Measurements from ENCODE around the gene FCRL1. TPM values are rescaled to one million over a fixed set of nuclear protein-coding genes. Genes with fewer than 3 reads are reported as not detected.

The FCRL1 gene
- total RNA-seq, 2 experiments from 2014 or later = 62.8 to 72.6 TPM

- Histone ChIP-seq H3K9me3 (ENCODE audit: low read length) (no peaks in the 10 kb centered on the region), H2AFZ (ENCODE audit: low read length) (peak overlapping the region; percentile 86), H3K9me2 (ENCODE audit: insufficient read depth, low read length) (no peaks in the 10 kb centered on the region), H3K36me3 (ENCODE audit: insufficient read depth, low read length) (no peaks in the 10 kb centered on the region), H3K4me3 (ENCODE audit: low read depth, low read length, poor library complexity, severe bottlenecking) (no peak overlapping the region), H3K4me1 (ENCODE audit: insufficient read depth, low read length, poor library complexity, severe bottlenecking) (peaks cover 37% of the 10 kb centered on the region), H3K4me2 (ENCODE audit: low read length) (no peak overlapping the region), H3K27ac (ENCODE audit: low read depth, low read length, poor library complexity, severe bottlenecking) (no peak overlapping the region), H4K20me1 (ENCODE audit: insufficient read depth, low read length) (no peaks in the 10 kb centered on the region), H3K79me2 (ENCODE audit: insufficient read depth, low read depth, low read length) (no peaks in the 10 kb centered on the region)
- TF ChIP-seq EZH2phosphoT487 (IDR thresholded peaks at IDR 0.05; ENCODE audit: borderline replicate concordance, low read depth, low read length) (no peak), CTCF (conservative IDR thresholded peaks at IDR 0.05; ENCODE audit: low read length) (no peak)
- peak; percentile 43 for DNase-seq (ENCODE audit: low spot score)
- ChIA-PET CTCF (ENCODE audit: unreplicated experiment) (no interaction called here), POLR2A (interaction anchor here (0.6 to 2.2 kb wide), 4 partner anchors 10 to 70 kb away, joined by 3 to 20 read pairs (median 3); no protein-coding TSS in a partner anchor)
- intact Hi-C loops (cut with micrococcal nuclease; ENCODE audit: unreplicated experiment) = no loop called here
- BruUV-seq (replicated peaks) = no TSS peak
Observed at GRCh38 chr1:157838966-157839365, 19.0 kb upstream of the FCRL1 start.

GRCh38 chr1:157834430-157834829, 14.5 kb upstream of the FCRL1 start:
- Histone ChIP-seq H3K4me3 (ENCODE audit: low read depth, low read length, poor library complexity, severe bottlenecking) (no peak overlapping the region), H4K20me1 (ENCODE audit: insufficient read depth, low read length) (no peaks in the 10 kb centered on the region), H2AFZ (ENCODE audit: low read length) (no peak overlapping the region), H3K4me1 (ENCODE audit: insufficient read depth, low read length, poor library complexity, severe bottlenecking) (peaks cover 38% of the 10 kb centered on the region), H3K79me2 (ENCODE audit: insufficient read depth, low read depth, low read length) (no peaks in the 10 kb centered on the region), H3K9me2 (ENCODE audit: insufficient read depth, low read length) (no peaks in the 10 kb centered on the region), H3K9me3 (ENCODE audit: low read length) (no peaks in the 10 kb centered on the region), H3K27ac (ENCODE audit: low read depth, low read length, poor library complexity, severe bottlenecking) (no peak overlapping the region), H3K36me3 (ENCODE audit: insufficient read depth, low read length) (no peaks in the 10 kb centered on the region), H3K4me2 (ENCODE audit: low read length) (no peak overlapping the region)
- DNase-seq (ENCODE audit: low spot score) = no peak
- intact Hi-C loops (cut with micrococcal nuclease; ENCODE audit: unreplicated experiment) = no loop called here
- CTCF ChIA-PET (ENCODE audit: unreplicated experiment) = no interaction called here
- no TSS peak for BruUV-seq (replicated peaks)
- POLR2A ChIA-PET = interaction anchor here (0.7 to 2.0 kb wide), 4 partner anchors 9 to 319 kb away, joined by 3 to 6 read pairs (median 4); no protein-coding TSS in a partner anchor
- TF ChIP-seq EZH2phosphoT487 (IDR thresholded peaks at IDR 0.05; ENCODE audit: borderline replicate concordance, low read depth, low read length) (no peak), CTCF (conservative IDR thresholded peaks at IDR 0.05; ENCODE audit: low read length) (no peak)

GRCh38 chr1:157833145-157833544, 13.2 kb upstream of the FCRL1 start:
- H3K79me2 ChIP-seq (ENCODE audit: insufficient read depth, low read depth, low read length) = no peaks in the 10 kb centered on the region
- DNase-seq (ENCODE audit: low spot score) = peak; percentile 40
- H3K27ac ChIP-seq (ENCODE audit: low read depth, low read length, poor library complexity, severe bottlenecking) = no peak overlapping the region
- ChIA-PET CTCF (ENCODE audit: unreplicated experiment) (interaction anchor here (0.6 to 0.9 kb wide), 2 partner anchors 12 to 14 kb away, joined by 3 read pairs; partner anchors contain the start of gene FCRL1), POLR2A (interaction anchor here (0.6 to 2.0 kb wide), 3 partner anchors 10 to 113 kb away, joined by 3 to 6 read pairs (median 5); no protein-coding TSS in a partner anchor)
- H3K4me3 ChIP-seq (ENCODE audit: low read depth, low read length, poor library complexity, severe bottlenecking) = no peak overlapping the region
- intact Hi-C loops (cut with micrococcal nuclease; ENCODE audit: unreplicated experiment) = no loop called here
- H4K20me1 ChIP-seq (ENCODE audit: insufficient read depth, low read length) = no peaks in the 10 kb centered on the region
- H3K9me3 ChIP-seq (ENCODE audit: low read length) = no peaks in the 10 kb centered on the region
- BruUV-seq (replicated peaks) = no TSS peak
- H3K36me3 ChIP-seq (ENCODE audit: insufficient read depth, low read length) = no peaks in the 10 kb centered on the region
- peak overlapping the region; percentile 66; the same call in 1 of the 2 replicates for H2AFZ ChIP-seq (ENCODE audit: low read length)
- no peaks in the 10 kb centered on the region for H3K9me2 ChIP-seq (ENCODE audit: insufficient read depth, low read length)
- H3K4me2 ChIP-seq (ENCODE audit: low read length) = peak overlapping the region; percentile 38
- H3K4me1 ChIP-seq (ENCODE audit: insufficient read depth, low read length, poor library complexity, severe bottlenecking) = peaks cover 36% of the 10 kb centered on the region
- TF ChIP-seq EZH2phosphoT487 (IDR thresholded peaks at IDR 0.05; ENCODE audit: borderline replicate concordance, low read depth, low read length) (no peak), CTCF (conservative IDR thresholded peaks at IDR 0.05; ENCODE audit: low read length) (no peak)

Data from OCI-LY7 (cell line).